WTC11 (cell line): ENCODE data around the gene OSBPL10. TPM values are rescaled to one million over a fixed set of nuclear protein-coding genes. Genes with fewer than 3 reads are reported as not detected.
A peak's percentile ranks its signal among the peaks of the same experiment; 100 is the strongest.

Experiments
- ATAC-seq: fragments of 200-7000 bp; cut with Tn5 transposase; 2 replicates; pipeline ENCODE4 v1.10.0; 2021; ENCODE audit warnings: mild to moderate bottlenecking, moderate library complexity
- CTCF ChIA-PET: fragments of 300-600 bp; sonication (Branson Sonifier 250); formaldehyde crosslinking; loops from one replicate; lab custom pipeline; 2021; ENCODE audit warnings: antibody characterized with exemption; lab: Charles Lee
- POLR2A ChIA-PET: fragments of 350-600 bp; sonication (Branson Sonifier 250); formaldehyde crosslinking; loops from one replicate; lab custom pipeline; 2021; ENCODE audit warnings: antibody characterized with exemption; lab: Charles Lee
- DNase-seq: peaks from one replicate; pipeline ENCODE4 v3.0.0; 2021; ENCODE audit warnings: low spot score
- H3K27ac Mint-ChIP-seq: 2 replicates; pipeline ENCODE4 v1.8.0; 2021; ENCODE audit warnings: mixed read lengths
- H3K27me3 Mint-ChIP-seq: 2 replicates; pipeline ENCODE4 v1.8.0; 2021; ENCODE audit warnings: low read depth, mild to moderate bottlenecking, moderate library complexity, mixed read lengths
- H3K36me3 Mint-ChIP-seq: 2 replicates; pipeline ENCODE4 v1.8.0; 2021; ENCODE audit warnings: mixed read lengths
- H3K4me1 Mint-ChIP-seq: 2 replicates; pipeline ENCODE4 v1.8.0; 2022; ENCODE audit warnings: mixed read lengths
- H3K4me3 Mint-ChIP-seq: 2 replicates; pipeline ENCODE4 v1.8.0; 2021; ENCODE audit warnings: mild to moderate bottlenecking, moderate library complexity, mixed read lengths
- H3K9me3 Mint-ChIP-seq: 2 replicates; pipeline ENCODE4 v1.8.0; 2021; ENCODE audit warnings: mixed read lengths
- ATF1 ChIP-seq: sonication (generic); formaldehyde crosslinking; IDR thresholded peaks from 2 replicates; pipeline ENCODE4 v1.8.1; 2023; ENCODE audit warnings: mild to moderate bottlenecking, moderate library complexity, missing genetic modification reagents
- GTF2I ChIP-seq: fragments of 250-450 bp; sonication (Bioruptor Pico); conservative IDR thresholded peaks from 2 replicates; pipeline ENCODE4 v1.4.0; 2021; ENCODE audit warnings: mild to moderate bottlenecking
- HMGA2 ChIP-seq: fragments of 250-450 bp; sonication (Bioruptor Pico); IDR thresholded peaks from 2 replicates; pipeline ENCODE4 v1.4.0; 2021; ENCODE audit warnings: mild to moderate bottlenecking, moderate library complexity
- HMGXB4 ChIP-seq: sonication (generic); formaldehyde crosslinking; IDR thresholded peaks from 2 replicates; pipeline ENCODE4 v1.8.1; 2023; ENCODE audit warnings: mild to moderate bottlenecking, moderate library complexity, missing genetic modification reagents
- IRF2 ChIP-seq: sonication (generic); formaldehyde crosslinking; IDR thresholded peaks from 2 replicates; pipeline ENCODE4 v1.8.0; 2022; ENCODE audit warnings: low read depth, missing genetic modification reagents, borderline replicate concordance
- NFATC4 ChIP-seq: fragments of 250-450 bp; sonication (Bioruptor Pico); IDR thresholded peaks from 2 replicates; pipeline ENCODE4 v1.9.0; 2021; ENCODE audit warnings: mild to moderate bottlenecking
- NR2C2 ChIP-seq: sonication (generic); formaldehyde crosslinking; IDR thresholded peaks from 2 replicates; pipeline ENCODE4 v1.8.0; 2022; ENCODE audit warnings: mild to moderate bottlenecking, missing genetic modification reagents
- NR3C1 ChIP-seq: sonication (generic); formaldehyde crosslinking; conservative IDR thresholded peaks from 2 replicates; pipeline ENCODE4 v1.8.1; 2023; ENCODE audit warnings: low read depth, mild to moderate bottlenecking, missing genetic modification reagents
- PRDM15 ChIP-seq: sonication (generic); formaldehyde crosslinking; IDR thresholded peaks from 2 replicates; pipeline ENCODE4 v1.8.0; 2022; ENCODE audit warnings: missing genetic modification reagents
- TP53 ChIP-seq: sonication (generic); formaldehyde crosslinking; IDR thresholded peaks from 2 replicates; pipeline ENCODE4 v1.8.1; 2023; ENCODE audit warnings: mild to moderate bottlenecking, missing genetic modification reagents
- ZBTB21 ChIP-seq: sonication (generic); formaldehyde crosslinking; IDR thresholded peaks from 2 replicates; pipeline ENCODE4 v1.8.1; 2023; ENCODE audit warnings: mild to moderate bottlenecking, missing genetic modification reagents, borderline replicate concordance
- ZNF121 ChIP-seq: sonication (generic); formaldehyde crosslinking; IDR thresholded peaks from 2 replicates; pipeline ENCODE4 v1.8.0; 2023; ENCODE audit warnings: missing genetic modification reagents
- ZNF219 ChIP-seq: sonication (generic); formaldehyde crosslinking; IDR thresholded peaks from 2 replicates; pipeline ENCODE4 v1.8.0; 2023; ENCODE audit warnings: missing genetic modification reagents, mild to moderate bottlenecking, borderline replicate concordance
- ZNF232 ChIP-seq: sonication (generic); formaldehyde crosslinking; IDR thresholded peaks from 2 replicates; pipeline ENCODE4 v1.8.0; 2022; ENCODE audit warnings: mild to moderate bottlenecking, missing genetic modification reagents
- ZNF317 ChIP-seq: sonication (generic); formaldehyde crosslinking; IDR thresholded peaks from 2 replicates; pipeline ENCODE4 v1.8.1; 2023; ENCODE audit warnings: low read depth, mild to moderate bottlenecking, moderate library complexity, missing genetic modification reagents, borderline replicate concordance
- total RNA-seq: library from RNA; stranded (reverse); gene quantifications from 3 replicates; pipeline ENCODE4 v1.2.3, GENCODE V29; 2021

Gene OSBPL10
- total RNA-seq, 1 experiment from 2014 or later: 84.1 TPM

GRCh38 chr3:31973837-31974236, 7.2 kb downstream of the OSBPL10 start (continued):
- no peak for TF ChIP-seq HMGXB4
- no peak for TF ChIP-seq ZBTB21 (CRISPR knock-in tag)

GRCh38 chr3:31973081-31973480, 8.0 kb downstream of the OSBPL10 start:
- Mint-ChIP-seq H3K9me3 (no peaks in the 10 kb centered on the region), H3K4me3 (no peak overlapping the region), H3K27ac (peak overlapping the region; percentile 67; the same call in 1 of the 2 replicates), H3K36me3 (peaks cover 10% of the 10 kb centered on the region; the same call in 1 of the 2 replicates), H3K4me1 (peaks cover 83% of the 10 kb centered on the region), H3K27me3 (no peaks in the 10 kb centered on the region)
- TF ChIP-seq HMGA2 (no peak), IRF2 (CRISPR knock-in tag) (no peak)
- ChIA-PET POLR2A (no interaction called here), CTCF (no interaction called here)
- ATAC-seq: no peak
- no peak for DNase-seq

GRCh38 chr3:31971607-31972006, 9.5 kb downstream of the OSBPL10 start:
- ChIA-PET POLR2A (interaction anchor here (1.6 to 2.4 kb wide), 2 partner anchors 10 to 12 kb away, joined by 4 to 8 read pairs; partner anchors contain the start of genes OSBPL10 and ZNF860), CTCF (interaction anchor here (0.6 to 0.7 kb wide), 3 partner anchors 96 to 402 kb away, joined by 3 to 4 read pairs (median 3); no protein-coding TSS in a partner anchor)
- Mint-ChIP-seq H3K36me3 (no peaks in the 10 kb centered on the region), H3K9me3 (no peaks in the 10 kb centered on the region), H3K4me3 (no peak overlapping the region), H3K27ac (no peak overlapping the region), H3K27me3 (no peaks in the 10 kb centered on the region), H3K4me1 (peaks cover 88% of the 10 kb centered on the region)
- TF ChIP-seq NR2C2 (CRISPR knock-in tag) (no peak), ATF1 (no peak), TP53 (no peak), NFATC4 (CRISPR knock-in tag) (no peak), NR3C1 (CRISPR knock-in tag) (no peak), GTF2I (CRISPR knock-in tag) (no peak), IRF2 (CRISPR knock-in tag) (no peak), ZNF121 (CRISPR knock-in tag) (no peak)
- no peak for DNase-seq
- ATAC-seq: no peak

- peaks cover 4% of the 10 kb centered on the region; the same call in 1 of the 2 replicates for H3K36me3 Mint-ChIP-seq
- ATAC-seq: peak; percentile 43
- no peaks in the 10 kb centered on the region for H3K9me3 Mint-ChIP-seq
- POLR2A ChIA-PET: no interaction called here
- no peak for TF ChIP-seq ZNF219 (CRISPR knock-in tag)
- no peak for TF ChIP-seq PRDM15
- TF ChIP-seq ZNF232: 0 out of 2 replicates have a peak, but pooled peaks have one; percentile 23
- TF ChIP-seq ZNF317 (CRISPR knock-in tag): no peak
- TF ChIP-seq HMGA2: no peak
- TF ChIP-seq, all 79 proteins: peak for 1
- no peak overlapping the region for H3K4me3 Mint-ChIP-seq
- DNase-seq: no peak
- peak overlapping the region; percentile 85 for H3K27ac Mint-ChIP-seq
- CTCF ChIA-PET: interaction anchor here (0.7 to 1.1 kb wide), 3 partner anchors 9 to 245 kb away, joined by 3 to 6 read pairs (median 4); no protein-coding TSS in a partner anchor
- peaks cover 76% of the 10 kb centered on the region for H3K4me1 Mint-ChIP-seq
- no peaks in the 10 kb centered on the region for H3K27me3 Mint-ChIP-seq
These were observed 12.1 kb downstream of the OSBPL10 start for GRCh38 chr3:31968927-31969418.
